H1 (cell line): ENCODE data around the gene GPC6. TPM values are rescaled to one million over a fixed set of nuclear protein-coding genes. Genes with fewer than 3 reads are reported as not detected.

Source experiments
- CTCF ChIA-PET: fragments of 300-600 bp; sonication (Branson Sonifier 250); formaldehyde crosslinking; loops from one replicate; lab custom pipeline; 2021; ENCODE audit not compliant: partially characterized antibody; lab: Charles Lee
- POLR2A ChIA-PET: fragments of 300-600 bp; sonication (Branson Sonifier 250); formaldehyde crosslinking; loops from one replicate; lab custom pipeline; 2021; ENCODE audit warnings: inconsistent platforms; ENCODE audit not compliant: partially characterized antibody; lab: Charles Lee
- DNase-seq, 2 experiments: peaks; one replicate each; pipeline versions ENCODE4 v3.0.0 to v3.0.0-alpha.2; 2010 to 2022; ENCODE audit warnings: low spot score in 2 of 2, low read depth in 1 of 2, mixed read lengths in 1 of 2
- FAIRE-seq: peaks from 2 replicates; lab custom pipeline; 2011; peaks lifted over from hg19 to GRCh38; lab: Jason Lieb, UNC
- H2AFZ ChIP-seq: 2 replicates; pipeline ENCODE4 v1.8.1; 2012; ENCODE audit warnings: low read length, inconsistent platforms
- H2AK5ac ChIP-seq: 2 replicates; pipeline ENCODE4 v1.6.1; 2013; ENCODE audit warnings: low read depth, low read length
- H2BK120ac ChIP-seq: replicated peaks from 2 replicates; pipeline ENCODE3; 2013; ENCODE audit warnings: low read depth, low read length, inconsistent platforms
- H2BK12ac ChIP-seq: 2 replicates; pipeline ENCODE4 v1.6.1; 2013; ENCODE audit warnings: low read depth, low read length
- H2BK15ac ChIP-seq: 2 replicates; pipeline ENCODE4 v1.6.1; 2013; ENCODE audit warnings: low read length
- H2BK20ac ChIP-seq: 2 replicates; pipeline ENCODE4 v1.6.1; 2013; ENCODE audit warnings: low read length
- H2BK5ac ChIP-seq: 2 replicates; pipeline ENCODE4 v1.6.1; 2013; ENCODE audit warnings: low read depth, low read length
- H3K14ac ChIP-seq: 2 replicates; pipeline ENCODE4 v1.6.1; 2013; ENCODE audit warnings: inconsistent platforms; ENCODE audit not compliant: insufficient read length
- H3K18ac ChIP-seq: 2 replicates; pipeline ENCODE4 v1.6.1; 2013; ENCODE audit warnings: low read length; ENCODE audit errors: extremely low read depth
- H3K23ac ChIP-seq: 2 replicates; pipeline ENCODE4 v1.6.1; 2013; ENCODE audit warnings: inconsistent platforms; ENCODE audit not compliant: insufficient read length
- H3K23me2 ChIP-seq: 2 replicates; pipeline ENCODE4 v1.6.1; 2013; ENCODE audit warnings: low read depth, low read length
- H3K27ac ChIP-seq: 2 replicates; pipeline ENCODE4 v1.6.1; 2011; ENCODE audit warnings: low read depth, low read length, inconsistent platforms
- H3K27me3 ChIP-seq, 4 experiments: replicated peaks in 1 of 4; 1 replicate in 1 of 4; 2 replicates in 3 of 4; pipeline versions ENCODE4 v1.6.1 to v1.8.1; 2011 to 2013; ENCODE audit warnings: low read length in 3 of 4, mild to moderate bottlenecking in 3 of 4, inconsistent platforms in 2 of 4, mixed read lengths in 2 of 4, moderate library complexity in 1 of 4; ENCODE audit not compliant: control insufficient read depth in 3 of 4, insufficient read depth in 3 of 4; ENCODE audit errors: extremely low read depth in 1 of 4
- H3K36me3 ChIP-seq, 4 experiments: 2 replicates each; pipeline versions ENCODE4 v1.6.1 to v1.8.1; 2011 to 2013; ENCODE audit warnings: mild to moderate bottlenecking in 4 of 4, low read length in 3 of 4, moderate library complexity in 2 of 4, control low read depth in 1 of 4, inconsistent platforms in 1 of 4; ENCODE audit not compliant: insufficient read depth in 4 of 4, control insufficient read depth in 2 of 4
- H3K4ac ChIP-seq: replicated peaks from 2 replicates; pipeline ENCODE3; 2013; ENCODE audit warnings: low read length, low read depth, mixed read lengths, inconsistent platforms; ENCODE audit not compliant: insufficient read length
- H3K4me1 ChIP-seq, 4 experiments: replicated peaks in 1 of 4; 1 replicate in 1 of 4; 2 replicates in 3 of 4; pipeline versions ENCODE4 v1.6.1 to v1.8.1; 2011 to 2013; ENCODE audit warnings: low read length in 3 of 4, inconsistent platforms in 2 of 4, mixed read lengths in 1 of 4; ENCODE audit not compliant: insufficient read depth in 4 of 4, control insufficient read depth in 3 of 4
- H3K4me2 ChIP-seq, 2 experiments: 2 replicates each; pipeline versions ENCODE4 v1.6.1 to v1.8.1; 2011 to 2013; ENCODE audit warnings: low read depth in 2 of 2, low read length in 2 of 2, control low read depth in 1 of 2, inconsistent platforms in 1 of 2, mild to moderate bottlenecking in 1 of 2; ENCODE audit not compliant: insufficient read depth in 1 of 2
- H3K4me3 ChIP-seq, 4 experiments: fragments of 200-600, 300-600 bp in 1 of 4; sonication (generic), shearing (Covaris generic), sonication (Bioruptor Twin) in 1 of 4; 2 replicates each; pipeline versions ENCODE4 v1.5.1 to v1.8.1; 2011 to 2016; ENCODE audit warnings: low read length in 4 of 4, low read depth in 3 of 4, control low read depth in 2 of 4, inconsistent platforms in 2 of 4, mild to moderate bottlenecking in 2 of 4, mixed read lengths in 1 of 4, moderate library complexity in 1 of 4; ENCODE audit not compliant: insufficient read depth in 2 of 4; ENCODE audit errors: extremely low read depth in 1 of 4
- H3K56ac ChIP-seq: replicated peaks from 2 replicates; pipeline ENCODE3; 2013; ENCODE audit warnings: low read depth, mild to moderate bottlenecking, mixed read lengths, low read length, inconsistent platforms; ENCODE audit not compliant: insufficient read length
- H3K79me1 ChIP-seq: 2 replicates; pipeline ENCODE4 v1.6.1; 2013; ENCODE audit warnings: low read depth, low read length, control low read depth
- H3K79me2 ChIP-seq, 2 experiments: 2 replicates each; pipeline versions ENCODE4 v1.6.1 to v1.8.1; 2012 to 2013; ENCODE audit warnings: low read length in 2 of 2, mild to moderate bottlenecking in 2 of 2, inconsistent platforms in 1 of 2; ENCODE audit not compliant: insufficient read depth in 2 of 2, control insufficient read depth in 1 of 2
- H3K9ac ChIP-seq, 4 experiments: replicated peaks in 1 of 4; 1 replicate in 1 of 4; 2 replicates in 3 of 4; pipeline versions ENCODE4 v1.6.1 to v1.8.1; 2011 to 2013; ENCODE audit warnings: low read depth in 3 of 4, low read length in 3 of 4, control low read depth in 2 of 4, mild to moderate bottlenecking in 2 of 4, moderate library complexity in 2 of 4, inconsistent platforms in 1 of 4; ENCODE audit errors: extremely low read depth in 1 of 4
- H3K9me3 ChIP-seq, 2 experiments: 2 replicates each; pipeline versions ENCODE4 v1.6.1 to v1.8.1; 2012 to 2013; ENCODE audit warnings: mild to moderate bottlenecking in 2 of 2, moderate library complexity in 2 of 2, control low read depth in 1 of 2, inconsistent platforms in 1 of 2, low read depth in 1 of 2, low read length in 1 of 2, mixed read lengths in 1 of 2; ENCODE audit not compliant: insufficient read depth in 2 of 2
- H4K20me1 ChIP-seq, 2 experiments: replicated peaks in 1 of 2; 2 replicates each; pipeline versions ENCODE3 to v1.8.1; 2011 to 2013; ENCODE audit warnings: inconsistent platforms in 2 of 2, low read length in 2 of 2, mild to moderate bottlenecking in 1 of 2; ENCODE audit not compliant: insufficient read depth in 2 of 2, control insufficient read depth in 1 of 2
- H4K5ac ChIP-seq: 2 replicates; pipeline ENCODE4 v1.6.1; 2013; ENCODE audit warnings: low read length, low read depth, mixed read lengths, inconsistent platforms; ENCODE audit not compliant: insufficient read length
- H4K8ac ChIP-seq: 2 replicates; pipeline ENCODE4 v1.8.0; 2013; ENCODE audit warnings: mild to moderate bottlenecking, moderate library complexity, low read length, inconsistent platforms; ENCODE audit not compliant: insufficient read depth; ENCODE audit errors: extremely low read depth
- H4K91ac ChIP-seq: replicated peaks from 2 replicates; pipeline ENCODE3; 2013; ENCODE audit warnings: low read length, mixed read lengths, inconsistent platforms; ENCODE audit not compliant: insufficient read length
- BACH1 ChIP-seq: IDR thresholded peaks from 2 replicates; pipeline ENCODE4 v1.6.1; 2012; ENCODE audit warnings: low read length, improper control_type of control experiment
- CHD1 ChIP-seq: IDR thresholded peaks from 2 replicates; pipeline ENCODE4 v1.6.1; 2012; ENCODE audit warnings: low read depth, low read length, improper control_type of control experiment
- CREB1 ChIP-seq: IDR thresholded peaks from 2 replicates; pipeline ENCODE4 v1.6.1; 2012; ENCODE audit warnings: inconsistent platforms
- EGR1 ChIP-seq: IDR thresholded peaks from 2 replicates; pipeline ENCODE4 v1.6.1; 2011; ENCODE audit warnings: low read depth, low read length, borderline replicate concordance
- JUND ChIP-seq: IDR thresholded peaks from 2 replicates; pipeline ENCODE4 v1.6.1; 2011; ENCODE audit warnings: mild to moderate bottlenecking, improper control_type of control experiment, low read length
- POLR2A ChIP-seq, 2 experiments: IDR thresholded peaks; 1 replicate in 1 of 2; 2 replicates in 1 of 2; pipeline ENCODE4 v1.6.1; 2011; ENCODE audit warnings: low read depth in 2 of 2, low read length in 2 of 2, mild to moderate bottlenecking in 2 of 2; ENCODE audit errors: control extremely low read depth in 1 of 2
- SP4 ChIP-seq: IDR thresholded peaks from 2 replicates; pipeline ENCODE4 v1.6.1; 2012; ENCODE audit warnings: low read length, inconsistent platforms
- WGBS, 2 experiments: shearing (Covaris generic) in 1 of 2; methylation state at CpG; one replicate each; pipeline versions ENCODE4 v1.1.6 to v1.1.7; 2013 to 2015; ENCODE audit warnings: low lambda C conversion rate in 2 of 2, mixed read lengths in 2 of 2, inconsistent platforms in 1 of 2, low coverage in 1 of 2, missing lambda C conversion rate in 1 of 2; ENCODE audit not compliant: insufficient replicate concordance in 2 of 2, insufficient coverage in 1 of 2, insufficient read length in 1 of 2; ENCODE audit errors: extremely low coverage in 1 of 2, missing lambda C conversion rate in 1 of 2; 5-methylcytosine and 5-hydroxymethylcytosine counted together
- polyA plus RNA-seq, 7 experiments: library from polyadenylated mRNA; depleted of rRNA in 3 of 7; stranded (reverse) in 5 of 7; unstranded in 2 of 7; fragments of >200 nt in 5 of 7; fragments of 200-250 nt in 2 of 7; gene quantifications; 1 replicate in 5 of 7; 2 replicates in 1 of 7; 4 replicates in 1 of 7; pipeline versions ENCODE4 v1.2.1 to v1.2.3, GENCODE V29; 2011 to 2013; ENCODE audit warnings: missing spikeins in 2 of 7, mixed read lengths in 2 of 7
- total RNA-seq: library from RNA; stranded (reverse); fragmentation: NEBNext Ultra II Directional; extraction: Animal tissue kit (Norgen Biotek cat#: 25700); gene quantifications from 2 replicates; pipeline ENCODE4 v1.2.1, GENCODE V29; 2021

GPC6 gene
- total and polyA plus RNA-seq, 2 of the 8 experiments (the other 6 are each of a cell fraction or from before 2014, with no cell fraction given): 5.4 to 12.0 TPM

GRCh38 chr13:94050039-94050438 lies 823.4 kb downstream of the GPC6 start:
- no peak overlapping the region for H2BK5ac ChIP-seq
- no peak overlapping the region for H2BK12ac ChIP-seq
- H4K91ac ChIP-seq: no peak overlapping the region
- H3K56ac ChIP-seq: no peak overlapping the region
- H3K18ac ChIP-seq: no peak overlapping the region
- H4K5ac ChIP-seq: no peak overlapping the region
- H2BK20ac ChIP-seq: no peak overlapping the region
- no peak overlapping the region for H2BK120ac ChIP-seq
- POLR2A ChIA-PET: no interaction called here
- H3K14ac ChIP-seq: no peak overlapping the region
- no peak overlapping the region for H3K4me3 ChIP-seq
- H3K27me3 ChIP-seq: no peaks in the 10 kb centered on the region
- 88% methylated on average over 5 of the region's 5 CpGs; no CpG with 5 or more reads in 1 of the 2 experiments for WGBS, 2 experiments
- H3K9me3 ChIP-seq: no peaks in the 10 kb centered on the region
- H2BK15ac ChIP-seq: no peak overlapping the region
- H4K20me1 ChIP-seq: peaks cover 0 to 2% of the 10 kb centered on the region in 2 experiments
- no peaks in the 10 kb centered on the region for H3K36me3 ChIP-seq
- no peak overlapping the region for H2AK5ac ChIP-seq
- FAIRE-seq: no peak
- H3K79me1 ChIP-seq: no peaks in the 10 kb centered on the region
- no peak overlapping the region for H2AFZ ChIP-seq
- no peaks in the 10 kb centered on the region for H3K23me2 ChIP-seq
- no peak overlapping the region for H3K27ac ChIP-seq
- H3K23ac ChIP-seq: no peak overlapping the region
- H3K4me2 ChIP-seq: no peak overlapping the region
- DNase-seq: no peak
- CTCF ChIA-PET: no interaction called here
- H3K79me2 ChIP-seq: no peaks in the 10 kb centered on the region
- H3K4me1 ChIP-seq: no peaks in the 10 kb centered on the region
- no peak overlapping the region for H3K9ac ChIP-seq
- no peak overlapping the region for H4K8ac ChIP-seq
- no peak overlapping the region for H3K4ac ChIP-seq
- TF ChIP-seq CREB1 (no peak), JUND (no peak), SP4 (no peak), CHD1 (no peak), BACH1 (no peak), EGR1 (no peak), POLR2A (IDR thresholded peaks at IDR 0.05; ENCODE audit: control extremely low read depth in 1 of 2, low read depth in 2 of 2, low read length in 2 of 2) (no peak)
